Midbrain (tissue), 1 donor: ENCODE results near the gene TSPAN16.

ENCODE experiments used
- DNase-seq: peaks from one replicate; lab custom pipeline; 2025; lab: John Stamatoyannopoulos, UW

The TSPAN16 gene

GRCh38 chr19:11295665-11296245, at the start of gene TSPAN16:
Gene TSPAN16, plus strand, starts transcription at chr19:11296160. Its CDS starts 138 bp downstream, at chr19:11296298.
- no peak for DNase-seq

- no peak for DNase-seq
These were observed 49.0 kb upstream of the TSPAN16 start for GRCh38 chr19:11246941-11247340.

DNA sequence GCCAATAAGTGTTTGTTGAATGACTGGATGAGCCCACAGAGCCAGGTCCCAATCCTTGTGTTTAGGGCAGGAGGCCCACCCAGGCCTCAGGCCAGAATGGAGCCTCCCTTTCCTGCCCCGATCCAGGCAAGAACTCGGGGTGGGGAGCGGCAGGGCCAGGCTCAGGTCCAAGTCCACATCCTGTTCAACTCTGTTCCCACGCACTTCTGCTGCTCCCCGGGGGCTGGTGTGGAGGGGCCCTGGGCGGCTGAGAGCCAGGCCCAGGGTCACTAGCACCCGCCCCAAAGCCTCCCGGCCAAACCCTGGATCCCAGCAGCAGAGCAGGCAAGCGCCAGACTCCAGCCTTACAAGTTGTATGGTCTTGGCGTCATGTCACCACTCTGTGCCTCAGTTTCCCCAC, 48.6 kb upstream of the TSPAN16 start:
- DNase-seq: no peak

DNA sequence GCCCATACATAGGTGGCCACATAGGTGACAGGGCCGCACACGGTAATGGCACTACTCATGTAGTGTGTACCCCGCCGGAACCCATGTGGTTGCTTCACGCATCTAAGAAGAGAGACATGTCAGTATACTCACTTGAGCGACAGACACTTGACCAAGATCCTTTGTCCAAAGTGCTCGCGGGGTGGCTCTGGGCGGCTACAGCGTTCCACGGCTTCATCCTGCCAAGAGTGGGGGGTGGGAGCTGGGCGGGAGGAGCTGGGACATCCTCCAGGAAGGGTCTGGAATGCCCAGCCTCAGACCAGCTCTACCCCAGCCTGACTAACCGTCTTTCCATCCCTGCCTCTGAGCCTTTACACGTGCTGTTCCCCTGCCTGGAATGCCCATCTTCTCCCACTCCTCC, 48.0 kb upstream of the TSPAN16 start:
- DNase-seq: no peak

DNA sequence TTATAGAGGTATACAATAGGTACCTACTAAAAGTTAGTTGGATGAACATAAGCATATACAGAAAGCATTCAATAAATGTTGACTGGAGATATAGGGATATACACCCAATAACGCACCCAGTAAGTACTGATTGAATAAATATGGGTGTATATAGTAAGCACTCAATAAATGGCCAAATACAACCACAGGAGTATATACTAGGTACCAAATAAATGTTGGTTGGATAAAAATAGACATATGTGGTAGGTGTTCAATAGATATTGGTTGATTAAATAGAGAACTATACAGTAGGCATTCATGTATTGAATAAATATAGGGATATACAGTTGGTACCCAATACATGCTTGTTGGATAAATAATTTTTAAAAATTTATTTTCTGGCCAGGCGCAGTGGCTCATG, 47.1 kb upstream of the TSPAN16 start:
- no peak for DNase-seq

- DNase-seq: no peak
These were observed 44.7 kb upstream of the TSPAN16 start for GRCh38 chr19:11251217-11251616.

GRCh38 chr19:11251650-11252314, 44.2 kb upstream of the TSPAN16 start:
- DNase-seq: no peak

- DNase-seq: no peak
These were observed 43.1 kb upstream of the TSPAN16 start for GRCh38 chr19:11252665-11253355.

- no peak for DNase-seq
These were observed 41.3 kb upstream of the TSPAN16 start for GRCh38 chr19:11254666-11255065.

- DNase-seq: no peak
These were observed 39.8 kb upstream of the TSPAN16 start for GRCh38 chr19:11256189-11256588.

DNA sequence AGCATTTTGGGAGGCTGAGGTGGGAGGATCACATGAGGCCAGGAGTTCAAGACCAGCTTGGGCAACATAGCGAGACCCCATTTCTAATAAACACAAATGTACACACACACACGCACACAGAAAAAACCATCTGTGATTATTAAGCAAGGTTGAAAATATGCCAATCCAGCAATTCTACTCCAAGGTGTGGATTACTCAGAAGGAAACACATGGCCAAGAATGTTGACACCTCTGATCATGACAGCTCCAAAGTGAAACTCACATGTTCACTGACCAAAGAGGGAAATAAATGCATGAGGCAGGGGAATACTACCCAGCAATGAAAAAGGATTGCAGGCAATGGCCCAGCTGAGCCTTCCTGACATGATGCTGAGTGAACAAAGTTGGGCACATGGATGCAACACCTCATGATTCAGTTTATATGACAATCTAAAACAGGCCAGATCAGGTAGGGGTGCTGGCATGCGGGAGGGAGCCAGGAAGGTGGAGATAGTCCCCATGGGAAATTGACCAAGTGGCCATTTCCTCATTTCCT, 38.0 kb upstream of the TSPAN16 start:
- no peak for DNase-seq

DNA sequence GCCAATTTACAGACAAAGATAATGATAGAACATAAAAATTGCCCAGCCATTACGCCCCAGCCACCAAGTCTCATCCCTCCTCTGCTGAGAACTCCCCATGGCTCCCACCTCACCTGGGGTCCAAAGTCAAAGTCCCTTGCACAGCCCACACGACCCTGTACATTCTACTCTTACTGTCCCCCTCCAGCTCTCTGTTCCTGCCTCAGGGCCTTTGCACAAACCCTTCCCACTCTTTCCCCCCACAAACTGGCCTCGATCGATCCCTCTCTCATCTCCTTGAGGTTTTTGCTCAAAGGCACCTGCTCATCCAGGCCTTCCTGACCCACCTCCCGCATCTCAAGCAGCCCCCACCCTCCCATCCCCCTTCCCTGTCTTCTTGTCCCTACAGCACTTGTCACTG, 35.0 kb upstream of the TSPAN16 start:
- no peak for DNase-seq

- no peak for DNase-seq
These were observed 34.5 kb upstream of the TSPAN16 start for GRCh38 chr19:11261431-11261970.

DNA sequence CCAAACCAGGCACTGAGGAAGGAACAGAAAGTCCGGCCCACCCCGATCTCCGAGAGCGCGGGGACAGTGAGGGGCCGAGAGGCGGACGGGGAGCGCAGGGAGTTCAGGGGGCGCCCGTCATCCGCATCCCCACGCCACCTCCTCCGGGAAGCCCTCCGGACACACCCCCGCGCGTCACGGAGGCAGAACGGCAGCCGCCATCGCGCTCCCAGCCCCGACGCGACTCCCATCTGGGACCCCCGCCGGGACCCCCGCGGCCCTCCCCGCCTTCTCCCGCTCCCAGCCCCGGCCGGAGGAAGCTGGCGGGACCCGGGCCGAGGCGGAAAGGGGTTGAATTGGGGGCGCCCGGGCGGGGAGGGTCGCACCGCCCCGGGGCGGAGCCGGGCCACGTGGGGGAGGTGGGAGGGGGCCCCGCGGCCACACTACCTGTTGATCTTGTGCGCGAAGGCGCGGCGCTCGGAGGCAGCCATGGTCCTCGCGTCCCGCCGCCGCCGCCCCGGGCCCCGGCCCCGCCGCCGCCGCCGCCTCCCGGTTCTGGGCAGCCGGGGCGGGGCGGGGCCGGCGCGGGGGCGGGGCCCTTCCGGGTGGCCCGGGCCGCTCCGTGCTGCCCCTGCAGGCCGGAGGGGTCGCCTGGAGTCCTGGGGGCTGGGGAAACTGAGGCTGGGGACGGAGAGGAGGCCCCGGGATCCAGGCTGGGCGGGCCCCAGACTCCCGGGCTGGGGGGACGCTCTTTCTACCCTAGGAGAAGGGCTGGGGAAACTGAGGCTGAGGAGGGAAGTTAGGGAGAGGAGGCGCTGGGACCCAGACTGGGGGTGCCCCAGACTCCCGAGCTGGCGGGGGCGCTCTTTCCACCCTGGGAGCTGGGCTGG, 33.8 kb upstream of the TSPAN16 start, which contains the start of gene DOCK6:
Gene DOCK6 (minus strand): TSS at position 554 of the 869 bp plus-strand sequence. CDS start 84 bp downstream, at position 470.
- no peak for DNase-seq

- no peak for DNase-seq
These were observed 32.2 kb upstream of the TSPAN16 start for GRCh38 chr19:11263726-11264125.

- DNase-seq: no peak
These were observed 31.3 kb upstream of the TSPAN16 start for GRCh38 chr19:11264452-11265176.

- no peak for DNase-seq
These were observed 30.7 kb upstream of the TSPAN16 start for GRCh38 chr19:11265177-11265784.

- DNase-seq: no peak
These were observed 30.1 kb upstream of the TSPAN16 start for GRCh38 chr19:11265785-11266236.

GRCh38 chr19:11267316-11268085, 28.5 kb upstream of the TSPAN16 start:
- no peak for DNase-seq
